Testis (tissue), 3 donors: ENCODE measurements around the gene AIPL1. TPM values are rescaled to one million over a fixed set of nuclear protein-coding genes. Genes with fewer than 3 reads are reported as not detected.

Experiments
- DNase-seq: peaks from one replicate; pipeline ENCODE4 v3.0.0-alpha.2; 2019
- H3K27ac ChIP-seq, 2 donors: fragments of 200-600 bp; sonication (generic); one replicate each; pipeline ENCODE4 v1.5.1; 2019
- H3K27me3 ChIP-seq: fragments of 200-600 bp; sonication (generic); one replicate; pipeline ENCODE4 v1.5.1; 2019
- H3K36me3 ChIP-seq: fragments of 200-600 bp; sonication (generic); one replicate; pipeline ENCODE4 v1.5.1; 2017; ENCODE audit warnings: low read depth; ENCODE audit errors: missing control alignments
- H3K4me1 ChIP-seq: fragments of 200-600 bp; sonication (generic); one replicate; pipeline ENCODE4 v1.5.1; 2019
- H3K4me3 ChIP-seq, 2 donors: fragments of 200-600 bp; sonication (generic); one replicate each; pipeline ENCODE4 v1.5.1; 2017 to 2019
- H3K9me3 ChIP-seq: fragments of 200-600 bp; sonication (generic); one replicate; pipeline ENCODE4 v1.5.1; 2017
- POLR2A ChIP-seq: fragments of 450-650 bp; IDR thresholded peaks from one replicate; pipeline ENCODE4 v1.6.1; 2017; ENCODE audit warnings: antibody characterized with exemption, mild to moderate bottlenecking, moderate library complexity
- WGBS, 2 donors: methylation state at CpG; one replicate each; pipeline ENCODE4 v1.1.5; 2018; 5-methylcytosine and 5-hydroxymethylcytosine counted together
- intact Hi-C: fragments of 100-400 bp; cut with DNase I; formaldehyde crosslinking; loops from one replicate; pipeline ENCODE4 v1.15.1; 2023; ENCODE audit warnings: low total_unique reads
- polyA plus RNA-seq: library from polyadenylated mRNA; stranded (reverse); fragments of 350-450 nt; fragmentation: Illumina TruSeq; extraction: RNeasy Lipid Tissue Mini Kit (QIAGEN cat#74804); gene quantifications from one replicate; pipeline ENCODE4 v1.2.3, GENCODE V29; 2014; ENCODE audit warnings: low read depth, low replicate concordance; ENCODE audit not compliant: insufficient read depth
- total RNA-seq, 2 donors: library from RNA; depleted of rRNA; stranded (reverse); fragments of >200 nt; gene quantifications; one replicate each; pipeline ENCODE4 v1.2.3, GENCODE V29; 2016
- TF ChIP-seq, protein P1 (sequence below), 3 experiments: fragments of 450-650 bp in 2 of 3; fragments of 200-600 bp in 1 of 3; sonication (generic) in 1 of 3; IDR thresholded peaks; one replicate each; pipeline ENCODE4 v1.5.1; 2016 to 2019; ENCODE audit warnings: antibody characterized with exemption in 3 of 3, mild to moderate bottlenecking in 2 of 3, moderate library complexity in 1 of 3

The AIPL1 gene
- total and polyA plus RNA-seq, 3 donors from 2014 or later: 0.37 to 1.0 (median 0.49) TPM

DNA sequence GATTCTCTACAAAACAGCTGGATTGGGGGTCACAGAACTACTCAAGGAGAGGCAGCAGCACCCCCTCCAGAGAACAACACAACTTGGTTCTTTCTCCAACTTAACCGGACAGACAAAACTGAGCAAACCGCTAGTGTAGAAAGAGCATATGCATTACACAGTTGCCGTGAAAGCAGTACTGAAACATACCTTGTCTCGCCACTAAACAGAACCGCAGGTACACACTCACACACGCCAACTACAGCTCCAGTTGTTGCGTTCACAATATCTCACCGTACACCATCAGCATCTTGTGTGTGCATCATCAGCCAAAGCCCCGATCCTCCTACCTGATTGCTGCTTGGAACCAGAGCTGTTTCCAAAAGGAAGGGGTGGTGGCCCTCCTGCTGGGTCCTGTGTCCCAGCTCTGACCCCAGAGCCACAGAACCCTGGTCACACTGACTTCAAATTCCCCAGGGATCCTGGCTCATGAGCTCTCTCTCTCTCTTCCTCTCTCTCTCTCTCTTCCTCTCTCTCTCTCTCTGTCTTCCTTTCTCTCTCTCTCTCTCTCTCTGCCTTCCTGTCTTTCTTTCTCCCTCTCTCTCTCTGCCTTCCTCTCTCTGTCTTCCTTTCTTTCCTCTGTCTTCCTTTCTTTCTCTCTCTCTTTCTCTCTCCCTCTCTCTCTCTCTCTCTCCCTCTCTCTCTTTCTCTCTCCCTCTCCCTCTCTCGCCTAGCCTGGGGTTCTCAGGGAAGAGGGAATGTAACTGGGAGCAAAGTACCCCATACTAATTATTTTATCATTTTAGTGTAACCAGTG, 17.7 kb upstream of the AIPL1 start:
- no peak for DNase-seq
- H3K27me3 ChIP-seq: no peaks in the 10 kb centered on the region
- TF ChIP-seq, protein P1, sequence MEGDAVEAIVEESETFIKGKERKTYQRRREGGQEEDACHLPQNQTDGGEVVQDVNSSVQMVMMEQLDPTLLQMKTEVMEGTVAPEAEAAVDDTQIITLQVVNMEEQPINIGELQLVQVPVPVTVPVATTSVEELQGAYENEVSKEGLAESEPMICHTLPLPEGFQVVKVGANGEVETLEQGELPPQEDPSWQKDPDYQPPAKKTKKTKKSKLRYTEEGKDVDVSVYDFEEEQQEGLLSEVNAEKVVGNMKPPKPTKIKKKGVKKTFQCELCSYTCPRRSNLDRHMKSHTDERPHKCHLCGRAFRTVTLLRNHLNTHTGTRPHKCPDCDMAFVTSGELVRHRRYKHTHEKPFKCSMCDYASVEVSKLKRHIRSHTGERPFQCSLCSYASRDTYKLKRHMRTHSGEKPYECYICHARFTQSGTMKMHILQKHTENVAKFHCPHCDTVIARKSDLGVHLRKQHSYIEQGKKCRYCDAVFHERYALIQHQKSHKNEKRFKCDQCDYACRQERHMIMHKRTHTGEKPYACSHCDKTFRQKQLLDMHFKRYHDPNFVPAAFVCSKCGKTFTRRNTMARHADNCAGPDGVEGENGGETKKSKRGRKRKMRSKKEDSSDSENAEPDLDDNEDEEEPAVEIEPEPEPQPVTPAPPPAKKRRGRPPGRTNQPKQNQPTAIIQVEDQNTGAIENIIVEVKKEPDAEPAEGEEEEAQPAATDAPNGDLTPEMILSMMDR (IDR thresholded peaks at IDR 0.05): no peak
- no peak for TF ChIP-seq POLR2A
- intact Hi-C loops: no loop called here
- no peak overlapping the region for H3K27ac ChIP-seq
- peaks cover 10% of the 10 kb centered on the region for H3K4me1 ChIP-seq
- no peak overlapping the region for H3K4me3 ChIP-seq
- H3K9me3 ChIP-seq: no peaks in the 10 kb centered on the region
- no peaks in the 10 kb centered on the region for H3K36me3 ChIP-seq
- 79 to 89% methylated on average over 10 of the region's 10 CpGs for WGBS, 2 donors

DNA sequence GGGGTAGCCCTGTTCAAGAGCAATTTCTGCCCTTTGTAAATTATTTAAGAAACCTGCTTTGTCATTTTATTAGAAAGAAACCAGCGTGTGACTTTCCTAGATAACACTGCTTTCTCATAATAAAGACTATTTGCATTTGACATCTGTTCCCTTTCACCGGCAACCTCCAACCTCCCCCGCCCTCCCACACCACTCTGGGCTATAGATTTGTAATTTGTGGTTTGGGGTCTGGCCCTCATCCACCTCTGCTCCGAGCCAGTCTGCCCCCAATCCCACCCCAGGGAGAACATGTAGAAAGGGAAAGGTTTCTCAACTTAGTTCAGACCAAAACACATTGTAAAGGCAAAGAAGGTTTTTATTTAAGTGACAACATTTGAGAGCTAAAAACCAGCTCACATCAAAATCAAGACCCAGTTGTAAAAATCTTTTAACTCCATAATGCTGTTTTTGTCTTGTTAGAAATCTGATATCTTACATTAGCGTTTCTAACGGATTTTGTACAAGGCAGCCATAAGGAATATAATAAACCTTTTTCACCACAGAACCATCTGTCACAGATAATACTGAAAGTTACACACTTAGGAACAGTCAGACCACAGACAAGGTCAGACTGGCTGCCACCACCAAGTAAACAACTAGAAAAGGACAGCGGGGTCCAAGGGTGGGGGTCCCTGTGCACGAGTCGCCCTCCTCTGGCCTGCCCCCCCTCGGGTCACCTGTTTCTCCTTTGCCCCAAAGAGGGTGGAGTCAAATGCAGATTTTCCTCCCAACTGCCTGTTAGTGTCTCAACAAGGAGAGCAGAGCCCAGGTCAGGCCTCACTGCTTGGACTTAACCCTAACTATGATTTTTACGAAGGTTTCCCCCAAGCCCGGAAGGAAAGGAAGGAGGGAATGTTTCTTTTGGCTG, 16.3 kb upstream of the AIPL1 start:
- no peaks in the 10 kb centered on the region for H3K9me3 ChIP-seq
- intact Hi-C loops: no loop called here
- H3K27me3 ChIP-seq: no peaks in the 10 kb centered on the region
- TF ChIP-seq POLR2A: no peak
- TF ChIP-seq, protein P1 (IDR thresholded peaks at IDR 0.05): no peak
- H3K27ac ChIP-seq: no peak overlapping the region
- 27 to 47% methylated on average over 12 of the region's 12 CpGs for WGBS, 2 donors
- H3K4me1 ChIP-seq: peaks cover 10% of the 10 kb centered on the region
- H3K4me3 ChIP-seq: no peak overlapping the region
- H3K36me3 ChIP-seq: no peaks in the 10 kb centered on the region
- DNase-seq: no peak

DNA sequence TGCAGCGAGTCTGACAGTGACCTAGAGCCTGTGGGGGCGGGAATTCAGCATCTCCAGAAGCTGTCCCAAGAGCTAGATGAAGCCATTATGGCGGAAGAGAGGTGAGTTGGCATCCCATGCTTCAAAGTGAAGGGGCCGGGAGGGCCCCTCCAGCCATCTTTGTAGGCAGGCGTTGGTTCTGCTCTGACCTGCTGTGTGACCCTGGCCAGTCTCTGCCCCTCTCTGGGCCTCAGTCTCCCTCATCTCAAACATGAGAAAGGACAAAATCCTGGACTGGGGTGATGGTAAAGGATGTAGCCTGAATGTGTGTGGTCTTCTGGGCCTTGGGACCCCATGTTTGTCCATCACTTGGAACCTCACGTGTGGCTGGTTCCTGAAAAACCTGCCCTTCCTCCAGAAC, 14.4 kb upstream of the AIPL1 start:
- intact Hi-C loops: no loop called here
- Histone ChIP-seq H3K27me3 (no peaks in the 10 kb centered on the region), H3K9me3 (no peaks in the 10 kb centered on the region), H3K36me3 (no peaks in the 10 kb centered on the region), H3K27ac (no peak overlapping the region), H3K4me3 (no peak overlapping the region), H3K4me1 (peaks cover 10% of the 10 kb centered on the region)
- DNase-seq: no peak
- TF ChIP-seq POLR2A: no peak
- TF ChIP-seq, protein P1 (IDR thresholded peaks at IDR 0.05): no peak
- WGBS, 2 donors: 96 to 100% methylated on average over 5 to 6 of the region's 6 CpGs

DNA sequence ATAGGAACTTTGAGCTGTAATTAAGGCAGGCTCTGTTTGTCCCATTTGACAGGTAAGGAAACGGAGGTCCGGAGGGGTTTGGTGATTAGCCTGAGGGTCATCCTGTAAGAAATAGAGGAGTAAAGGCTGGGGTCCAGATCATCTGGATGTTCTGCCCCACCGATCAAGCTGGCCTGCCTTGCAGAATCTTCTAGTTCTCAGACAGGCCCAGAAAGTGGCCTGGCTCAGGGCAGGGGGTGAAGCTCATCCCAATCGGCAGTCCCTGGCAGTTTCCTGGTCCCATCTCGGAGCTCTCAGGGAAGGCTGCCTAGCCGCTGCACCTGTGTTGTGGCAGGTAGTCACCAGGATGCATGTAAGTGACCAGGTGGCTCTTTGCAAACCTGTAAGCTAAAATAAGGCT, 13.6 kb upstream of the AIPL1 start:
- H3K36me3 ChIP-seq: no peaks in the 10 kb centered on the region
- no peaks in the 10 kb centered on the region for H3K9me3 ChIP-seq
- no peaks in the 10 kb centered on the region for H3K27me3 ChIP-seq
- no peak overlapping the region for H3K27ac ChIP-seq
- DNase-seq: no peak
- WGBS, 2 donors: 93 to 95% methylated on average over 4 to 6 of the region's 6 CpGs
- no peak overlapping the region for H3K4me3 ChIP-seq
- TF ChIP-seq, protein P1 (IDR thresholded peaks at IDR 0.05): no peak
- no peak for TF ChIP-seq POLR2A
- intact Hi-C loops: no loop called here
- H3K4me1 ChIP-seq: peaks cover 10% of the 10 kb centered on the region
